ENCODE results near the gene RCC2.
"Not testable (repeated sequence)": the region's sequence is repeated elsewhere in the genome, so short reads cannot be mapped to it uniquely, and the experiment has no call there.

The RCC2 gene

GRCh38 chr1:17439250-17440073 lies at the start of gene RCC2:
RCC2 (minus strand) TSS chr1:17439677; CDS start chr1:17438514, 1,163 bp downstream.
- DNase-seq (ENCODE audit: low read depth): peak; percentile 39

- no peak for DNase-seq (ENCODE audit: low read depth)
Observed at GRCh38 chr1:17486242-17486641, 46.8 kb upstream of the RCC2 start.

- DNase-seq (ENCODE audit: low read depth): no peak
Observed at GRCh38 chr1:17485281-17485680, 45.8 kb upstream of the RCC2 start.

DNA sequence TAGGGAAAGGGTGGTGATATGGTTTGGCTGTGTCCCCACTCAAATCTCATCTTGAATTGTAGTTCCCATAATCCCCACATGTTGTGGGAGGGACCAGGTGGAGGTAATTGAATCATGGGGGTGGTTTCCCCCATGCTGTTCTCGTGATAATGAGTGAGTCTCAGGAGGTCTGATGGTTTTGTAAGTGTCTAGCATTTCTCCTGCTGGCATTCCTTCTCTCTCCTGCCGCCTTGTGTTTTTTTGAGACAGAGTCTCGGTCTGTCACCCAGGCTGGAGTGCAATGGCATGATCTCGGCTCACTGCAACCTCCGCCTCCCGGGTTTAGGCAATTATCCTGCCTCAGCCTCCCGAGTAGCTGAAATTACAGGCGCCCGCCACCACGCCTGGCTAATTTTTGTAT lies 42.5 kb upstream of the RCC2 start:
- not testable (repeated sequence) for DNase-seq (ENCODE audit: low read depth)

DNA sequence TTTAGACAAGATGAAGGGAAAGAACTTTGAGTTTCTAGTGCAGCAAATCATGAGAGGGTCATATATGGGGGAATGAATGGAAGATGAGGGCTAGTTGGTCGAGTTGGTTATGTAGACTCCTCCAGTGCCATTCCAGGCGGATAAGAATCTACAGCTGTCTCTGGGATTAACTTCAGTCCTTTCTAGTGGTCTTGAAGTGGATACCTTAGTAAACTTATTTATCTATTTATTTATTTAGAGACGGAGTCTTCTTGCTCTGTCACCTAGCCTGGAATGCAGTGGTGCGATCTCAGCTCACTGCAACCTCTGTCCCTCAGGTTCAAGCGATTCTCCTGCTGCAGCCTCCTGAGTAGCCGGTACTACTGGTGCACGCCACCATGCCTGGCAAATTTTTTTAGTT lies 41.4 kb upstream of the RCC2 start:
- DNase-seq (ENCODE audit: low read depth): no peak

DNA sequence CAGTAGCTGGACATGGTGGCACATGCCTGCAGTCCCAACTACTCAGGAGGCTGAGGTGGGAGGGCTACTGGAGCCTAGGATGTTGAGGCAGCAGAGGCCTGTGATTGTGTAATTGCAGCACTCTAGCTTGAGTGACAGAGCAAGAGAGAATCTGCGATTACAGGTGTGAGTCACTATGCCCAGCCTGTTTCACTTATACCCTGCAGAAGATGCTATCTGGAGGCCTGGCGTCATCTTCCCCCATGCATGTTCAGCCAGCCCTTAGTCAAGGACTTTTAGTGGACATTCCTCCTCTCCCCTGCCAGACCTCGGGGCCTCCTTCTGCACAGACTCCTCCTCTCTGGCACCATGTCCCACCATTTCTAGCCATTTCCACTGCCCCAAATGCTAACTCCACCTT lies 36.3 kb upstream of the RCC2 start:
- no peak for DNase-seq (ENCODE audit: low read depth)

- not testable (repeated sequence) for DNase-seq (ENCODE audit: low read depth)
Observed at GRCh38 chr1:17474836-17475555, 35.5 kb upstream of the RCC2 start.

GRCh38 chr1:17472814-17473213 lies 33.3 kb upstream of the RCC2 start:
- DNase-seq (ENCODE audit: low read depth): no peak

GRCh38 chr1:17471393-17471792 lies 31.9 kb upstream of the RCC2 start:
- DNase-seq (ENCODE audit: low read depth): no peak

- no peak for DNase-seq (ENCODE audit: low read depth)
Observed at GRCh38 chr1:17470021-17470799, 30.7 kb upstream of the RCC2 start.

- DNase-seq (ENCODE audit: low read depth): not testable (repeated sequence)
Observed at GRCh38 chr1:17468357-17469265, 29.1 kb upstream of the RCC2 start.

- no peak for DNase-seq (ENCODE audit: low read depth)
Observed at GRCh38 chr1:17466359-17466758, 26.9 kb upstream of the RCC2 start.

DNA sequence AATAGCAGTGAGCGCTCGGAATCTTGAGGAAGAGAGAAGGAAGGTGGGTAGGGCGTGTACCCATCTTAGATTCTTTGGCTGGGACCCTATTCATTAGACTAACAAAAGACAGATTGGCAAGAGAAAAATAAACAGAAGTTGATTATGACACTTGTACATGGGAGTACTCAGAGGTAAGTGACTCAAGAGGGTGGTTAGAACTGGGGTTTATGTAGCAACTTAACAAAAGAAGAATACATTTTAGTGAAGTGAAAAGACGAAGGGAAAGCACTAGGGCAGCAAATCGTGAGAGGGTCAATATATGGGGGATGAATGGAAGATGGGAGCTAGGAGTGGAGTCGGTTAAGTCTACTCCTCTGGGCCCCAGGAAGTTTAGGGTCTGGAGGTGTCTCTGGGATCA lies 25.8 kb upstream of the RCC2 start:
- DNase-seq (ENCODE audit: low read depth): no peak

DNA sequence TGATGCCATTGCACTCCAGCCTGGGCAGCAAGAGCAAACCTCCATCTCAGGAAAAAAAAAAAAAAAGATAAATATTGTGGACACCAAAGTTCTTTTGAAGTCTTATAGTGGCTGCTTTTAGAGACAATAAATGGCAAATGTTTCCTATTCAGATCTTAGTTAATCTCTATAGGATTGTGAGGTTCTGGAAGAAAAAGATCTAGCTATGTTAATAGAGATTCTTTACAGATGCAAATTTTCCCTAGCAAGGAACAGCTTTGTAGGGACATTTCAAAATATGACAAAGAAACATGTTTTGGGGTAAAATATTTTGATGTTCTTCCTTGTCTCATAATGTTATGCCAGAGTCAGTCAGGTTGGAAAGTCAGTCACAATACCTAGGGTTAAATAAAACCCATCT lies 24.5 kb upstream of the RCC2 start:
- DNase-seq (ENCODE audit: low read depth): no peak

DNA sequence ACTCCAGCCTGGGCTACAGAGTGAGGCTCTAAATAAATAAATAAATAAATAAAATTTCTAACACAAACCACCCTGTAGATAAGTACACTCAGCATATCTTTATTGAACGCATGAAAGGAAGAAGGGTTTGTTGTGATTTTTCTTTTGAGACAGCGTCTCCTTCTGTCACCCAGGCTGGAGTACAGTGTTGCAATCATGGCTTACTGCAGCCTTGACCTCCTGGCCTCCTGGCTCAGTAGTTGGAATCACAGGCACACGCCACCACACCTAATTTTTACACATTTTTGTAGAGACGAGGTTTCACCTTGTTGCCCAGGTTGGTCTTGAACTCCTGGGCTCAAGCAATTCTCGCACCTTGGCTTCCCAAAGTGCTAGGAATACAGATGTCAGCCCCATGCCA lies 23.2 kb upstream of the RCC2 start:
- no peak for DNase-seq (ENCODE audit: low read depth)

- DNase-seq (ENCODE audit: low read depth): no peak
Observed at GRCh38 chr1:17460219-17460618, 20.7 kb upstream of the RCC2 start.

GRCh38 chr1:17458794-17459193 lies 19.3 kb upstream of the RCC2 start:
- DNase-seq (ENCODE audit: low read depth): no peak

- DNase-seq (ENCODE audit: low read depth): no peak
Observed at GRCh38 chr1:17452686-17453085, 13.2 kb upstream of the RCC2 start.

DNA sequence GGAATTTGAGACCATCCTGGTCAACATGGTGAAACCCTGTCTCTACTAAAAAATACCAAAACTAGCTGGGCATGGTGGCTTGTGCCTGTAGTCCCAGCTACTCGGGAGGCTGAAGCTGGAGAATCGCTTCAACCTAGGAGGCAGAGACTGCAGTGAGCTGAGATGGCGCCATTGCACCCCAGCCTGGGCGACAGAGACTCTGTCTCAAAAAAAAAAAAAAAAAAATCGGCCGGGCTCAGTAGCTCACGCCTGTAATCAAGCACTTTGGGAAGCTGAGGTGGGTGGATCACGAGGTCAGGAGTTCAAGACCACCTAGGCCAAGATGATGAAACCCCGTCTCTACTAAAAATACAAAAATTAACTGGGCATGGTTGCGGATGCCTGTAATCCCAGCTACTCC lies 12.7 kb upstream of the RCC2 start:
- not testable (repeated sequence) for DNase-seq (ENCODE audit: low read depth)

DNA sequence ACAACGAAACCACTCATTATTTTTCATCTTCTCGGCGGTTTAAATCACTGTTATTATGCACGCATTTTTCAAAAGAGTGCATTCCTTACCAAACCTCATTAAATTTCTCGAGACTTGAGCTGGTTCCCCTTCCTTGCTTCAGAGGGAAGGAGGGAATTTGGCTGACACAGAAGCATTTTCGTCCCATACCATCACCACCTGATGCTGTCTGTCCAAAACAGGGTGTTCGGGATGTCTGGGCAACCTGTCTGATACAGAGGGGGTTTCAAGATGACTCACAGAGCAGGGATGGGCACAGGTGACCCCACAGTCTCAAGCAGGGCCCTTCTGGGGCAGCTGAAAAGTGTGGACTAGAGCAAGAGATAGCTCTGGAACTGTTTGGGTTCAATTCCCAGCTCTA lies 12.3 kb upstream of the RCC2 start:
- DNase-seq (ENCODE audit: low read depth): no peak

DNA sequence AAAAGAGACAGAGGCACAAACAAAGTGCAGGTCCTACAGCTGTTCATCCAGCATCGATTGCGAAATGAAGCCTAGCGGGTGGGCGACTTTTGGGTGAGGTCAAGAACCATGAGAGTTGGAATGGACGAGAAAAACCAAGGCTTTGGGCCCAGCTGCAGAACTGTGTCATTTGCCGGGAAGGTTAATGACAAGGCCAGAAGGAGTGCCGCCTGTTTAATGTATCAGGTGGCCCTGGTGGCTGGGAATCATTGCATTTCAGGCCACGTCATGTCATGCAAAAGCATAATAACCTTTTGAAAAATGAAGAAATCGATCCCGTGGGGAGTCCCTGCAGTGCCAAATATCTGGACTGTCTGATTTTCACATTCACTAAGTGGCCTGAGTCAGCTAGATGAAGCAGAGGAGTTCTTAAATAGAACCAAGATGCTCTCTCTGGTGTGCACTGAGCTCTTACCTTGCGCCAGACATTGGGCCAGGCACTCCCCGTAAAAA lies 8.1 kb upstream of the RCC2 start:
- no peak for DNase-seq (ENCODE audit: low read depth)

Data from stimulated activated CD8-positive, alpha-beta memory T cell treated with anti-CD3 and anti-CD28 coated beads, Interleukin-15, amount 100 ng/mL, for 1 hour (primary cell).